Activated naive CD8-positive, alpha-beta T cell treated with anti-CD3 and anti-CD28 coated beads, Interleukin-2, amount 50 U/mL, for 16 hours (primary cell): ENCODE measurements around the gene PACRG.

Experiments used
- DNase-seq: peaks from one replicate; pipeline ENCODE4 v3.0.0-alpha.2; 2020; ENCODE audit warnings: low read depth, low spot score

Gene PACRG

DNA sequence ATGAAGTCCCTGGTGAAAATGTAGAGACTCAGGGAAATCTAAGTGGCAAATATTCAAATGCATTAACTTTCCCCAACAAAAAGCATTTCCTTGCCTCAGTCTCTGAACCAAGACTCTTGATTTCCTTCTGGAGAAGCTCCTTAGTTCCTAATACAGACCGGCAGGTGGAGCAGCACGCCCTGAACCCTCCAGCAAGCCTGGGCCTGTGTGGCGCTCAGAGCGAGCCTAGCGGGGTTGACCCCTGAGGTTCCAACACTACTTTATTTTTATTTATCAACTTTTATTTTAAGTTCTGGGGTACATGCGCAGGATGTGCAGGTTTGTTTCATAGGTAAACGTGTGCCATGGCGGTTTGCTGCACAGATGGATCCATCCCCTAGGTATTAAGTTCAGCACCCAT lies 50.8 kb downstream of the PACRG start:
- no peak for DNase-seq

DNA sequence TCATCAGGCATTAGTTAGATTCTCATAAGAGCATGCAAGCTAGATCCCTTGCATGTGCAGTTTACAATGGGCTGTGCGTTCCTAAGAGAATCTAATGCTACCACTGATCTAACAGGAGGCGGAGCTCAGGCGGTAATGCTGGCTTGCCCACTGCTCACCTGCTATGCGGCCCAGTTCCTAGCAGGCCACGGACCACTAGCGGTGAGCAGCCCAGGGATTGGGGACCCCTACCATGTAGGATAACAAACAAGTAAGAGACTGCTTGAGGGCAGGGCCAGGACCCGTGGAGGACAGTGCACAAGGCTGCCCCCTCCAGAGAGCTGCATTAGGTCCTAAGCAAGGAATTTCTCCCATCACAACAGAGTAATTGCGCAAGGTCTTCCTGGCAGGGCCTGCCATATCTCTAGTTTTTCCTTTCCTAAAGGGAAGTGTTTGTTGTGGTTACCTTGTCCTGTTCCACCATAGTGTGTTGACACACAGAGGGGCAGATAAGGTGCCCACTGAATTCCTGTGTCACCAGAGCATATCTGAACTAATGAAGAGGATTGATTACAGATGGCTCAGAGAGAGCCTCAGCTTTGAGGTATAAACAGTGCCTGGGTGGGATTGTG lies 58.0 kb downstream of the PACRG start:
- DNase-seq: no peak

GRCh38 chr6:162798546-162799266 lies 70.9 kb downstream of the PACRG start:
- DNase-seq: no peak

- DNase-seq: no peak
Measured at GRCh38 chr6:162814426-162814973, 86.7 kb downstream of the PACRG start.

- no peak for DNase-seq
Measured at GRCh38 chr6:162817196-162817595, 89.4 kb downstream of the PACRG start.

DNA sequence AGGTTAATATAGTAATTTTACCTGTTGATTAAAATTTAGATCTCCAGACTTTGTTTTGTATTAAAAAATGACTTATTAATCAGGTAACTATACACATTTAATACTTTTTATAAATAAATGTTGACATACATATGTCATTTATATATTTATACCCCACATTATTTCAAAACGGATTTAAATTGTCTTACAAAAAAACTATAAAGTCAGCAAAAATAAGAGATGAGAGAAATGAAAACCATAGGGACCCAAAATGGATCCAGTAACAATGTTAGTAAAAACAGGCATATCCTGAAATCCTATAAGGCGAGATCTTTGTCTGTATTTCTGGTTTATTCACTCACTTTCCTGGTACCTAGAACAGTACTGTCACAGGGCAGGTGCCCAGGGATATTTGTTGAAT lies 91.5 kb downstream of the PACRG start:
- DNase-seq: no peak

- DNase-seq: no peak
Measured at GRCh38 chr6:162821102-162821501, 93.3 kb downstream of the PACRG start.

DNA sequence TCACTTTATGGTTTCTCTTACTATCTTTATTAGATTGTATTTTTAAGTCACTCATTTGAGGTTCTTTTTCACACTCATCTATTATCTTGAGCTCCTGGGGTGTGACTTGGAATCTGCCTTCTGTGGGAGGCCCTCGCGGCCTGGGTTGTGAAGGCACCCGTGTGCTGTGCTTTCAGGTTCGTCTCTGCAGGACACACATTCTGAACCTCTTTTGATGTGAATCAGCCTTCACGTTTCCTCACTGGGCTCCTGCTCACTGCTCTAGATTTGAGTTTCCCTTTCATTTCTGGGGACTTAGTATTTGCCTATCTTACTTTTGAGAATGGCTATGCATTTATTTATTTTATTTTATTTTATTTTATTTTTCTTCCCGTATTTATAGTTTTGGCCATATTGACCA lies 97.8 kb downstream of the PACRG start:
- DNase-seq: no peak

DNA sequence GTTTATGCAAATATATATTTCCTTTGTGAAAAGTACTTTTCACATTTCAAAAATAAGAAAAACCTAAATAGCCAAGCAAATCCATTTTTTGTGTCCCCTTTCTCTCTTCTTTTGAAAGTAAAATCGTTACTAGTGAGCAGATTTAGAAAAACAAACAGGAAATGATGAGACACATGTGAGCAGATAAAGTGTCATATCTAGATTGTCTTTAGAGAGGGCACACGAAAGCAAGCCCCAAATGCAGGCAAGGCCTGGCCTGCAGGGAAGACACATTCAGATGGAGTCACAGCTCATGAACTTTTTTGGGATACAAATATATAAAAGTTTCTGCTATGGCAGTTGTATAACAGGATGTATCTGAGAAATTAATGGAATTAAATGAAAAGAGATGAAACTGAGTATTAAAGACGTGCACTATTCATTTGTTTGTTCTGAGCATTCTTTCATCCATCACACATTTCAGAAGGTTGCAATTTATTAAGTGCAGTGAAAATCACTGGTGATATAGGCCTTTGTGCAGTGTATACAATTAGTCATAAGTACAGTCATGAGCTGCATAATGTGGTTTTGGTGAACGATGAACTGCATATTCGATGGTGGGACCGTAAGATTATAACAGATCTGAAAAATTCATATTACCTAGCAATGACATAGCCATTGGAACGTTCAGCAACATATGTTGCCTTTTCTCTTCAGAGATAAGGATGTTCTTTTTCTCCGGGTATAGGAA lies 101.4 kb downstream of the PACRG start:
- no peak for DNase-seq

GRCh38 chr6:162833776-162834175 lies 106.0 kb downstream of the PACRG start:
- DNase-seq: no peak

- no peak for DNase-seq
Measured at GRCh38 chr6:162845972-162846371, 118.2 kb downstream of the PACRG start.

DNA sequence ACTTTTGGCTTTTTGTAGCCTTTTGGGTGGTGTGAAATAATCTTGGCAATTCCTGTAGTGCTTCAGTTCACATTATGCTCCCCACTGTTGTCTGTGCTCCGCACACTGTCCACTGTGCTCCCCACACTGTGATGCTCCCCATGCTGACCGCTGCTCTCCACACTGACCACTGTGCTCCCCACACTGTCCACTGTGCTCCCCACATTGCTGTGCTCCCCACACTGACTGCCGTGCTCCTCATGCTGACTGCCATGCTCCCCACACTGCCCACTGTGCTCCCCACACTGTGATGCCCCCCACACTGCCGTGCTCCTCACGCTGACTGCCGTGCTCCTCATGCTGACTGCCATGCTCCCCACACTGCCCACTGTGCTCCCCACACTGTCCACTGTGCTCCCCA lies 118.9 kb downstream of the PACRG start:
- DNase-seq: no peak

DNA sequence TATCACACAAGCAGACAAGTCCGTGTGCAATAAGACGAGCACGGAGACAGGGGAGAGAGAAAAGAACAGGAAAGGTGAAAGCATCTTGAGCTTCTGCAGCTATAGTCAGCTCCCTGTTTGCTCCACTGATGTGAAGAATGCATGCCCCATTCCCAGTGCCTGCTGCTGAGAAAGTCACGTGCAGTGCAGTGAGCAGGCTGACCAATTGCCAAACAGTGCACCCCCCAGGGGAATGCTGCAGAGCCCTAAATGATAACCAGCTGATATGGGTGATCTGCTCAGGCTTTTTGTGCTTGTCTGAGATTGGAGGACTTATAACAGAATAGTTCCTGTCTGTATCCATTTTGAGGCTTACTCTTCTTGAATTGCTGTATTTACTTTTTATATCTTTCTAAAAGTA lies 121.5 kb downstream of the PACRG start:
- no peak for DNase-seq

- DNase-seq: no peak
Measured at GRCh38 chr6:162852192-162852591, 124.4 kb downstream of the PACRG start.

DNA sequence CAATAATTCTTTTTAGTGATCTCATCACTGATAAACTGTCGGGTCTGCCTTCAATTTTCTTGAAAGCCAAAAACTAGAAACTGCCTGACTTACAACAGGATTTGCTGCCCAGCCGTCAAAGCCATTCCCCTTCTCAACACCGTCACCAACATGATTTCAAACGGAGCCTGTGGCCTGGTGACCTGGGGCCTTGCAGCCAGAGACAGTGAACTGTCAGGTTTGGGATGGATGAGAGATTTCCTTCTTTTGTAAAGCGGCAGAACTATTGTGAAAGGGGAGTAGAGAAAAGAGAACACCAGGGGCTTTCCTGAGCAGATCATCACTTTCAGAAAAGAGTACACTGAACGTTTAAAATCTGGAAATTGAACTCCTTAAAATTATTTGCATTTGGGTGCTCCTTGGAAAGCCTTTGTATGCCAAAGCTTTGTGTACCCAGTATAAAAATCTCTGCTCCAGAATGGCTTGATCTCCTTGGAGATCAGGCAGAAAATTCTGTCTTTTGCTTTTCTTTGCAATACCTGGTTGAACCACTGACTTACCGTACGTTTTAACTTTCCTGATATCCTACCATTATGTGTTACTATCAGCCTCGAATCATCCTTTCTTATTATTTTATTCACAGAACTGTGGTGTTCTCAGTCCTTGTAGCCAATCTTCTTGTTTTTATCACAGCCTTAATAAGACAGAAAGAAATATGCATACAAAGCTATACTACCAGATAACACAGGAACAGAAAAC lies 125.2 kb downstream of the PACRG start:
- no peak for DNase-seq

- no peak for DNase-seq
Measured at GRCh38 chr6:162854228-162854627, 126.5 kb downstream of the PACRG start.

GRCh38 chr6:162854734-162855191 lies 127.0 kb downstream of the PACRG start:
- no peak for DNase-seq

DNA sequence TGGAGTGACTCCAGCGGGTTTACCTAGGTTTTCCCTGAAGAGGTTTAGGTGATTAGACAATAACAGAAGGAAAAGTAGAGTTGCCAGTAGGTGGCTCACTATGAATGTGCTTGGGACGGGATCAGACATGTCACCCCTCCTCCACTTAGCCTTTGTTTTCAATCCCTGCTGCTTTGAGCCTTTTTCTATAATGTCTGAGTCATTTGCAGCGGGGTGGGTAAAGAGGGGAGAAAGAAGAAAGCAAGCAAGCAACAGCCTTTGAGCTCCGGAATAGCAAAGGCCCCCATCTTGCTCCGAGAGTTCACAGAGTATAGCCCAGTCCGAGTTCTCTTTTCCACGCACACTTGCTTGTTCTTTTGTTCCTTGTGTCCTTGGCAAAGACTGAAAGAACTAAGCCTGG lies 129.1 kb downstream of the PACRG start:
- no peak for DNase-seq

- DNase-seq: no peak
Measured at GRCh38 chr6:162857326-162857725, 129.6 kb downstream of the PACRG start.

DNA sequence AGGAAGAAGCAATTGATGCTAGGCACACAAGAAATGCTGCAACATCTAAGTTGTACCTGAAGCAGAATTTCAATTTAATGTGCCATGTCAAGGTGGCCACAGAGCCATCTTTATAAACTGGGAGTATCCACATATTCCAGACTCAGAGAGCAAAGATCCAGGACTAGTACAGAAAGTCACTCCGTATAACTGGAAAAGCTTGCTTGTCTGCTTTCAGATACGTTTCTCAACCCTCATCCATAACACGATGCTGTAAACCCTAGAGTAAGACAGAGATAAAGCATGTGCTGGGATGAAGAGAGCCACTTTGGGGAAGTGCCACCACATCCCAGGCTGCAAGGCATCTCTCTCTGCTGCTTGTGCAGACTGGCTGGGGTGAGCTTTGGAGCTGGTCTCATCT lies 134.7 kb downstream of the PACRG start:
- no peak for DNase-seq

GRCh38 chr6:162862941-162863340 lies 135.2 kb downstream of the PACRG start:
- no peak for DNase-seq

GRCh38 chr6:162863821-162864220 lies 136.0 kb downstream of the PACRG start:
- no peak for DNase-seq
